Measurements from ENCODE around the gene CDK5R2. TPM values are rescaled to one million over a fixed set of nuclear protein-coding genes. Genes with fewer than 3 reads are reported as not detected.

The CDK5R2 gene
- total RNA-seq (2022; extraction: Qiagen RNA extraction) = 5.9 to 9.3 TPM (median 8.1 TPM) in 5 replicates

DNA sequence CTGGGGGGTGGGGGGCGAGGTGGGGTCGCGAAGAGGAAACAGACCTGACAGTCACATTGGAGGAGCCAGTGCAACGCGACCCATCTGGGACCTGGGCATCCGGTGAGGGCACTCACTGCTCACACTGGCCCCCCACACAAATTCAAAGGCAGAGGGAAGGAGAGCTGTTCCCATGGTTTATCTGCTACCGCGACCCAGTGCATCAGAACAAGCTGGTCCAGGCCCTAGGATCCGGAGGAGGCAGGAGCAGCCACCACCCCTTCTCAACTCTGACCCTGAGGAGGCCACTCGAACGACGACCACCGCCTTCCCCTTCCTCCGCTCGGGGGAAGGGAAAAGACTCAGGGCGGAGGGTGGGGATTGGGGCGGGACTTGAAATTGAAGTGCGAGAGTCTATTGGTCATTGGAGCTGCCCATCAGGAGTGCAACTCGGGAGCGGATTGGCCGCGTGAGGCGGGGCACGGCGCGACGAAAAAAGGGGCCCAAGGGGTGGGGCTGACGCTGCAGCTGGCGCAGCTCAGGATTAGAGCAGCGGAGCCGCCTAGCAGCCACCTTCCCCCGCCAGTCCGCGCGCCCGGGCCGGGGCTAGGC, at the start of gene CDK5R2:
Gene CDK5R2, plus strand, starts transcription at position 526 of the 591 bp plus-strand sequence. CDS start 155 bp downstream, outside the sequence.

DNA sequence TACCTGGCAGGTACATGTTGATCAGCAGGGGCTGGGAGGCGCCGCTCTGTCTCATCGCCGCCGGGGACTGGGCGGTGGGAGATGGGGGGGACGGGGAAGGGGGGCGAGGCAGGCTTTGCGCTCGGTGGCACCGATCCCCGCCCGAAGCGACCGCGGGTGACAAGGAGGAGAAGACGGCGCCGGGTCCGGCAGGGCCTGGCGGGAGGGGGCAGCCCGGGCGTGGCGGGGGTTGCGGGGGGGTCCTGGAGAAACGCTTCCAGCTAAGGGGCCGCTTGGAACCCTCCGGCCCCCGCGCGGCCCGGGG, 25.5 kb downstream of the CDK5R2 start, which contains the start of gene FEV:
Gene FEV, minus strand, starts transcription at position 164 of the 304 bp plus-strand sequence. Its CDS starts 109 bp downstream, at position 55.

DNA sequence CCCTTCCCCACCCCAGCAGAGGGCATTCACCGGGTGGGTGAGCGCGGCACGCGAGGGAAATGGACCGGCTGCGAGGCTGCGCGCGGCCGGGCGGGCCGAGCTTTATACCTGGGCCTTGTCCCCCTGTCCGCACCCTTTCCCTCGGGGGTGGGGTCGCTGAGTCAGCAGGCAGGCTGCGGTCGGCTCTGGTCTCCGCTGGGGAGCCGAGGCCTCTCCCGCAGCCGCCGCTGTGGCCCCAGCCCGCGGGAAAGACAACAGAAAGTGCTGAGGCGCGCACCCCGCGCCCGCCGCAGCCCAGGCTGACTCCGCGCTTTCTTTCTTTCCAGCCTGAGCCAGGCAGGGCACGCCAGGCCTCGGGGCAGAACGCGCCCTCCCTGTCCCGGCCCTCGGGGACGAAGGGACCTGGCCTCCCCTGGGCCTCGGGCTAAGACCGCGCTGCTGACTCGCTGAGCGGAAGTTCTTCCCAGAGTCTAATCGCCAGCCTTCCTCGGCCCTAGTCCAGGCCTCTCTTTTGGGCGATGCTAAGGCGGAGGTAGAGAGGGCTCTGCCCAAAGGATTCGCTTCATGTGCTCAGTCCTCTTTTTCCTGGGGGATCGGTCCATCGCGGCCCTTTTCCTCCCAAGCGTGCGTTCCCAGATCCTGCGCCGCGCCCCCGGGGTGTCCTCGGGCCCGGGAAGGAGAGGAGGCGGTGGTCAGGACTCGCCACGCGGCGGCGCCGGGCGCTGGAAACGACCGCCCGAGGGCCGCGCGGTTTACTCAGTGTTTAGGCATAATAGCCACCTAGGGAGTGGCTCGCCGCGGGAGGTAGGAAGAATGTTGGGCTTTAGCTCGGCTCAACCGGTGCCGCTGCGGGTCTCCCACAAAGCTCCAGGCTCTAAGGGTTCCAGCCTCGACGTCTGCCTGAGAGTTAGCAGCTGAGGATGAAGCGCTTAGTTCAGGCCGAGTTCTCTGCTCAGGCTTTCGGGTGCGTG, 34.2 kb downstream of the CDK5R2 start, which contains the start of gene CRYBA2:
Gene CRYBA2, minus strand, starts transcription at position 78 of the 971 bp plus-strand sequence. CDS start 246 bp downstream, outside the sequence.

Other genes starting within 250 kb of the CDK5R2 start
- gene TTLL4, start 248.8 kb upstream of the CDK5R2 start, total RNA-seq (2022; extraction: Qiagen RNA extraction) = 20.6 to 29.0 TPM (median 28.3 TPM) in 5 replicates
- gene CYP27A1, start 177.5 kb upstream of the CDK5R2 start, total RNA-seq (2022; extraction: Qiagen RNA extraction) = 0.15 to 0.18 TPM (median 0.18 TPM) in 5 replicates
- 0.04 TPM in 1 of 5 replicates, not detected in the others for gene PRKAG3, start 127.9 kb upstream of the CDK5R2 start, total RNA-seq (2022; extraction: Qiagen RNA extraction)
- gene WNT6, start 99.9 kb upstream of the CDK5R2 start, total RNA-seq (2022; extraction: Qiagen RNA extraction) = 0.11 to 0.26 TPM (median 0.22 TPM) in 5 replicates
- gene WNT10A, start 78.8 kb upstream of the CDK5R2 start, total RNA-seq (2022; extraction: Qiagen RNA extraction) = 0.05 to 0.08 TPM (median 0.06 TPM) in 5 replicates
- gene FEV, start 25.5 kb downstream of the CDK5R2 start, total RNA-seq (2022; extraction: Qiagen RNA extraction) = 0.20 TPM in 1 of 5 replicates, not detected in the others
- 0.31 TPM in 1 of 5 replicates, not detected in the others for gene CRYBA2, start 33.8 kb downstream of the CDK5R2 start, total RNA-seq (2022; extraction: Qiagen RNA extraction)
- 0.21 to 0.27 TPM (median 0.22 TPM) in 5 replicates for gene CFAP65, start 81.8 kb downstream of the CDK5R2 start, total RNA-seq (2022; extraction: Qiagen RNA extraction)
- 0.38 to 0.77 TPM (median 0.54 TPM) in 5 replicates for gene IHH, start 101.3 kb downstream of the CDK5R2 start, total RNA-seq (2022; extraction: Qiagen RNA extraction)
- 16.7 to 18.7 TPM (median 17.5 TPM) in 5 replicates for gene NHEJ1, start 201.1 kb downstream of the CDK5R2 start, total RNA-seq (2022; extraction: Qiagen RNA extraction)
- 0.45 to 0.75 TPM (median 0.55 TPM) in 5 replicates for gene SLC23A3, start 210.4 kb downstream of the CDK5R2 start, total RNA-seq (2022; extraction: Qiagen RNA extraction)
- gene CNPPD1, start 217.3 kb downstream of the CDK5R2 start, total RNA-seq (2022; extraction: Qiagen RNA extraction) = 35.3 to 42.6 TPM (median 41.4 TPM) in 5 replicates
- gene RETREG2, start 218.6 kb downstream of the CDK5R2 start, total RNA-seq (2022; extraction: Qiagen RNA extraction) = 58.6 to 77.6 TPM (median 75.6 TPM) in 5 replicates
- gene ZFAND2B, start 247.1 kb downstream of the CDK5R2 start, total RNA-seq (2022; extraction: Qiagen RNA extraction) = 12.3 to 20.7 TPM (median 19.3 TPM) in 5 replicates

Data from A549 treated with dexamethasone at 1 μM for 4 hours (cell line).